IMR-90 (cell line): Measurements from ENCODE around the gene POMGNT1.

Experiments
- BHLHE40 ChIP-seq: fragments of 150-350 bp; IDR thresholded peaks from 2 replicates; pipeline ENCODE4 v1.6.1; 2016; ENCODE audit warnings: mild to moderate bottlenecking, low read depth, low read length
- CEBPB ChIP-seq: IDR thresholded peaks from 2 replicates; pipeline ENCODE4 v1.6.1; 2012; ENCODE audit warnings: low read depth, low read length, improper control_type of control experiment
- CTCF ChIP-seq: conservative IDR thresholded peaks from 2 replicates; pipeline ENCODE4 v1.5.1; 2012; ENCODE audit warnings: mild to moderate bottlenecking, low read depth, low read length, improper control_type of control experiment
- POLR2A ChIP-seq: IDR thresholded peaks from 2 replicates; pipeline ENCODE4 v1.6.1; 2012; ENCODE audit warnings: mild to moderate bottlenecking, low read depth, low read length
- RAD21 ChIP-seq: IDR thresholded peaks from 2 replicates; pipeline ENCODE4 v1.6.1; 2012; ENCODE audit warnings: low read length, improper control_type of control experiment
- RFX5 ChIP-seq: IDR thresholded peaks from 2 replicates; pipeline ENCODE4 v1.8.0; 2012; ENCODE audit warnings: low read depth, mild to moderate bottlenecking, low read length, moderate library complexity

- TF ChIP-seq CTCF (no peak), BHLHE40 (no peak), RFX5 (no peak), POLR2A (no peak), CEBPB (no peak), RAD21 (no peak)
These were observed 672 bp downstream of the POMGNT1 start for GRCh38 chr1:46197560-46197963.
